A673 (cell line): ENCODE results near the gene CKB.

Source experiments
- EZH2 ChIP-seq: fragments of 200-600 bp; sonication (generic); IDR thresholded peaks from 2 replicates; pipeline ENCODE4 v1.6.1; 2017; ENCODE audit warnings: borderline replicate concordance, low read depth, mild to moderate bottlenecking, mixed read lengths, antibody characterized with exemption, low read length; ENCODE audit not compliant: poor library complexity, severe bottlenecking
- TF ChIP-seq, protein P1 (sequence below): fragments of 300-800, 200-600 bp; sonication (generic); conservative IDR thresholded peaks from 2 replicates; pipeline ENCODE4 v1.5.1; 2017; ENCODE audit warnings: low read depth, mild to moderate bottlenecking, antibody characterized with exemption, low read length, moderate library complexity, mixed read lengths

DNA sequence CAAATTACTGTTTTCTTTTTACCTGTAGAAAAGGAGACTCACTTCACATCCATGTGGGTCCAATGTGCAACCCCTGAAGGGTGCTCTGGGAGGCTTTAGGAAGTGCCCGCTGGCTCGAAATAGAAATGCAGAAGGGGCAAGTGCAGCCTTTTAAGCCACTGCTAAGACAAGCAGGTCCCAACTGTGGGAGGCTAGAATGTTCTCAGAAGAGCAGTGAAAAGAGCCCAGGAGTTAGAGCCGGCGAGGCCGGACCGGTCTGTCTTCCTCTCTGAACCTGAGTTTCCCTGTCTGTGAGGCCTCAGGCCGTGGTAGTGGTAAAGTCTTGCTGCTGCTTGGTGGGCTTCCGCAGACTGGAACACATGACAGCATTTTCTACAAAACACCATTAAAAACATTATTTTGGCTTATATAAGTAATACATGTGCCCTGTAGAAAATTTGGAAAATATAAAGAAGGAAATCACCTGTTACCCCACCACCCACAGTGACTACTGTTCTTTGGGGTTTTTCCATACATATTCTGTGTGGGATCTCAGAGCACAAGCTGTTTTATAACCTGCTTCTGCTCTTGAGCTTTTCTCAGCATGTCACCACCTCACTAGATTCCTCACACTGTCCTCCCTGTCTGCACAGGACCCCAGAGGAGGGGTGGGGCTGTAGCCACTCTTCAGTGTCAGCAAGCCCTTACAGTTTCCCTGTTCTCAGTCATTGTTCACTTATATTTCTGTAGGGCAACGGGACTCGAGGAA, 6.0 kb downstream of the CKB start:
- TF ChIP-seq, protein P1, sequence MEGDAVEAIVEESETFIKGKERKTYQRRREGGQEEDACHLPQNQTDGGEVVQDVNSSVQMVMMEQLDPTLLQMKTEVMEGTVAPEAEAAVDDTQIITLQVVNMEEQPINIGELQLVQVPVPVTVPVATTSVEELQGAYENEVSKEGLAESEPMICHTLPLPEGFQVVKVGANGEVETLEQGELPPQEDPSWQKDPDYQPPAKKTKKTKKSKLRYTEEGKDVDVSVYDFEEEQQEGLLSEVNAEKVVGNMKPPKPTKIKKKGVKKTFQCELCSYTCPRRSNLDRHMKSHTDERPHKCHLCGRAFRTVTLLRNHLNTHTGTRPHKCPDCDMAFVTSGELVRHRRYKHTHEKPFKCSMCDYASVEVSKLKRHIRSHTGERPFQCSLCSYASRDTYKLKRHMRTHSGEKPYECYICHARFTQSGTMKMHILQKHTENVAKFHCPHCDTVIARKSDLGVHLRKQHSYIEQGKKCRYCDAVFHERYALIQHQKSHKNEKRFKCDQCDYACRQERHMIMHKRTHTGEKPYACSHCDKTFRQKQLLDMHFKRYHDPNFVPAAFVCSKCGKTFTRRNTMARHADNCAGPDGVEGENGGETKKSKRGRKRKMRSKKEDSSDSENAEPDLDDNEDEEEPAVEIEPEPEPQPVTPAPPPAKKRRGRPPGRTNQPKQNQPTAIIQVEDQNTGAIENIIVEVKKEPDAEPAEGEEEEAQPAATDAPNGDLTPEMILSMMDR, result no peak
- TF ChIP-seq EZH2, result no peak
